ENCODE data around the gene IKBKE.

- TF ChIP-seq ZNF274 (IDR thresholded peaks at IDR 0.05; ENCODE audit: low read depth, low read length), result no peak
- no peak for TF ChIP-seq SUZ12 (IDR thresholded peaks at IDR 0.05; ENCODE audit: extremely low read depth, insufficient read depth, insufficient read length)
- no peak for TF ChIP-seq YY1 (IDR thresholded peaks at IDR 0.05; ENCODE audit: insufficient read depth, insufficient read length)
Measured at GRCh38 chr1:206435445-206435844, 34.8 kb upstream of the IKBKE start.

Measured in NT2/D1 (cell line).